ENCODE measurements around the gene PRKCG.

GRCh38 chr19:53876651-53877224 lies 5.3 kb upstream of the PRKCG start:
- TF ChIP-seq CTCF (IDR thresholded peaks at IDR 0.05) (no peak), POLR2A (IDR thresholded peaks at IDR 0.05) (no peak)

Data from body of pancreas (tissue), 4 donors.